ENCODE results near the gene FGD6. TPM values are rescaled to one million over a fixed set of nuclear protein-coding genes. Genes with fewer than 3 reads are reported as not detected.

Gene FGD6
- total and polyA plus RNA-seq, 7 experiments from 2014 or later = 0.35 to 8.6 (median 1.1) TPM

DNA sequence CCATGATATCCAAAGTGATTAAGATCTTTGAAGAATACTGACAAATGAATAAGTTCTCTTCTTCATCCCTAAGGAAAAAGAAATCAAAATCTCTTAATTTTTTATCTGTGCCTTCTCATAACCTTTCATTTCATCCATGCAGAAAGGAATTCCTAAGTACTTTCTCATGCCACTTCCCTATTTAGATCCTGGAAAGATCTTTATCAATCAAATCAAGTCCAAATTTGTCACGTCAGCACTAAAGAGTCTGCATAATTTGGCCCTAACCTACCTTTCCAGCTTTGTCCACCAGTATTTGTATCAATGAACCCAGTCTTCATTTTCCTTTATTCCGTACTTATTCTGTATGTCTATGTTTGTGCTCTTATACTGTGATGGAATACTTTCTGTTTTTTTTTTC lies 41.5 kb upstream of the FGD6 start:
- Histone ChIP-seq H3K27me3 (ENCODE audit: control insufficient read depth in 2 of 2, insufficient read depth in 2 of 2, low read length in 2 of 2) (no peaks in the 10 kb centered on the region), H3K27ac (ENCODE audit: low read depth, low read length) (no peak overlapping the region), H3K4me3 (ENCODE audit: low read length) (no peak overlapping the region), H3K9me3 (ENCODE audit: control insufficient read depth in 2 of 3, low read length in 3 of 3) (no peaks in the 10 kb centered on the region), H3K4me1 (ENCODE audit: control insufficient read depth in 2 of 2, insufficient read depth in 2 of 2, low read length in 2 of 2) (no peaks in the 10 kb centered on the region), H3K36me3 (ENCODE audit: control insufficient read depth in 2 of 3, insufficient read depth in 3 of 3, low read length in 3 of 3) (peaks cover 0 to 49% (median 15%) of the 10 kb centered on the region in 3 experiments)
- POLR2A ChIA-PET = no interaction called here
- Mint-ChIP-seq H3K27me3 (no peaks in the 10 kb centered on the region), H3K27ac (no peak overlapping the region), H3K36me3 (peaks cover 15 to 57% (median 27%) of the 10 kb centered on the region in 5 donors), H3K4me1 (peaks cover 0 to 13% (median 0%) of the 10 kb centered on the region in 7 donors), H3K9me3 (no peaks in the 10 kb centered on the region), H3K4me3 (no peak overlapping the region)
- no peak for DNase-seq
- intact Hi-C loops (cut with micrococcal nuclease) = no loop called here
- CTCF ChIA-PET = no interaction called here
- no peak for ATAC-seq

DNA sequence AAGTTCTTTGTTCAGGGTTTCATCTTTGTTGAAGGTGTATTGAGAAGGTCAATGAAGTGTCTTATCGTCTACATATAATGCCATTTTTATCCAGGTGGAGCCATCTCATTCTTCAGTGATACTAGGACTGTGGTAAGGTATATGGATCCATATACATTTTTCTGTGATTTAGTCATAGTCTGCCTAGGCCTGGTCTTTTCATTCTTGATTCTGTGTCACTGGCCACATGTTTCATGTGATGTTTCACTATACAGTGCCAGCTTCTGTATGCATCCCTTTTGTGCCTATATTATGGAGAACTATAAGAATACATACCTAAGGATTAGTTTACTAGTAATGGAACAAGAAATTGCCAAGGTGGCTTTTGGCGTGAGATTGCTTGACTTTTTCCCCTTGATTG lies 40.9 kb upstream of the FGD6 start:
- intact Hi-C loops (cut with micrococcal nuclease) = no loop called here
- H3K9me3 Mint-ChIP-seq = no peaks in the 10 kb centered on the region
- Histone ChIP-seq H3K27ac (ENCODE audit: low read depth, low read length) (no peak overlapping the region), H3K9me3 (ENCODE audit: control insufficient read depth in 2 of 3, low read length in 3 of 3) (no peaks in the 10 kb centered on the region), H3K4me3 (ENCODE audit: low read length) (no peak overlapping the region), H3K27me3 (ENCODE audit: control insufficient read depth in 2 of 2, insufficient read depth in 2 of 2, low read length in 2 of 2) (no peaks in the 10 kb centered on the region), H3K36me3 (ENCODE audit: control insufficient read depth in 2 of 3, insufficient read depth in 3 of 3, low read length in 3 of 3) (peaks cover 3 to 50% (median 15%) of the 10 kb centered on the region in 3 experiments), H3K4me1 (ENCODE audit: control insufficient read depth in 2 of 2, insufficient read depth in 2 of 2, low read length in 2 of 2) (no peaks in the 10 kb centered on the region)
- peaks cover 0 to 13% (median 0%) of the 10 kb centered on the region in 7 donors for H3K4me1 Mint-ChIP-seq
- ChIA-PET CTCF (no interaction called here), POLR2A (no interaction called here)
- no peaks in the 10 kb centered on the region for H3K27me3 Mint-ChIP-seq
- DNase-seq = no peak
- ATAC-seq = no peak
- H3K4me3 Mint-ChIP-seq = no peak overlapping the region
- peaks cover 15 to 57% (median 32%) of the 10 kb centered on the region in 5 donors for H3K36me3 Mint-ChIP-seq
- no peak overlapping the region for H3K27ac Mint-ChIP-seq

DNA sequence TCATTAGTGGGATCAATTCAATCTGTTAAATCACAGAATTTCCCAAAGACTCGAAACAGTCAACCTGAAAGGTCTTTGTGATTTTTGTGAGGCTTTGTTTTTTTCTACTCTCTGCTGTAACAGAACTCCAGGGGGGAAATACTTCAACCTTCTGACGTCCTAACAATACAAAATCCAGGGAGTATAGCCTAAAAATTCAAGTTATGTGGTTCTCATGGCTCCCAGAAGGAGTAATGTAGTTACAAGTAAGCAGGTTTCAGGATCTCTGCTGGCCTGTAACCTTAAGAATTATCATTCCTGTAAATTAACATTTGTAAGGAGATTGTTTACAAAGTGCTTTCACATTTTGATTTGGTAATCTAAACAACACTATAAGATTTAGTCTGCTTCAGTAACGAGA lies 40.3 kb upstream of the FGD6 start:
- H3K4me1 Mint-ChIP-seq = peaks cover 0 to 13% (median 0%) of the 10 kb centered on the region in 7 donors
- peaks cover 15 to 53% (median 35%) of the 10 kb centered on the region in 5 donors for H3K36me3 Mint-ChIP-seq
- H3K4me3 Mint-ChIP-seq = no peak overlapping the region
- POLR2A ChIA-PET = no interaction called here
- H3K27me3 Mint-ChIP-seq = no peaks in the 10 kb centered on the region
- intact Hi-C loops (cut with micrococcal nuclease) = no loop called here
- DNase-seq = no peak
- Histone ChIP-seq H3K27me3 (ENCODE audit: control insufficient read depth in 2 of 2, insufficient read depth in 2 of 2, low read length in 2 of 2) (no peaks in the 10 kb centered on the region), H3K27ac (ENCODE audit: low read depth, low read length) (no peak overlapping the region), H3K4me3 (ENCODE audit: low read length) (no peak overlapping the region), H3K4me1 (ENCODE audit: control insufficient read depth in 2 of 2, insufficient read depth in 2 of 2, low read length in 2 of 2) (no peaks in the 10 kb centered on the region), H3K9me3 (ENCODE audit: control insufficient read depth in 2 of 3, low read length in 3 of 3) (no peaks in the 10 kb centered on the region), H3K36me3 (ENCODE audit: control insufficient read depth in 2 of 3, insufficient read depth in 3 of 3, low read length in 3 of 3) (peaks cover 6 to 45% (median 15%) of the 10 kb centered on the region in 3 experiments)
- no peaks in the 10 kb centered on the region for H3K9me3 Mint-ChIP-seq
- no peak overlapping the region for H3K27ac Mint-ChIP-seq
- CTCF ChIA-PET = no interaction called here
- no peak for ATAC-seq

DNA sequence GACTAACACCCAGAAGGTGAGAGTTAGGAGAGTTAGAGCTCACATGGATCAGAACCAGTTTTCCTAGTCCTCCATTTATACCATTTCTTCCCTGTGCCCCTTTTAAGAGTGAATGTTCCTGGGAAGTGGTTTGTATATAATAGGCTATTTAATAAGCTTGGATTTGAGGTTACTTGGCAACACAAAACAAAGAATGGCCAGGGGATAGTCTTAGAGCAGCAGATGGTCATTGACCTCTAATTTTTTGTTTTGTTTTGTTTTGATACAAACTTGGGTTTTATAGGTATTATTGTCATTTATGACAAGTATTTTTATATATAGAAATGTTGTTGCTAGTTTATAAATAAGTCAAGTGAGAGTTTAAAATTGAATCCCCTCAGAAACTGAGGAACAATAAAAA lies 36.1 kb upstream of the FGD6 start:
- H3K9me3 ChIP-seq (ENCODE audit: control insufficient read depth in 2 of 3, low read length in 3 of 3) = no peaks in the 10 kb centered on the region
- Mint-ChIP-seq H3K9me3 (no peaks in the 10 kb centered on the region), H3K27me3 (no peaks in the 10 kb centered on the region), H3K36me3 (peaks cover 15 to 45% (median 33%) of the 10 kb centered on the region in 5 donors), H3K4me3 (no peak overlapping the region), H3K4me1 (peaks cover 2 to 20% (median 11%) of the 10 kb centered on the region in 7 donors), H3K27ac (no peak overlapping the region)
- ATAC-seq (no peak), DNase-seq (no peak)
- H3K36me3 ChIP-seq (ENCODE audit: control insufficient read depth in 2 of 3, insufficient read depth in 3 of 3, low read length in 3 of 3) = peaks cover 6 to 39% (median 15%) of the 10 kb centered on the region in 3 experiments
- ChIA-PET CTCF (no interaction called here), POLR2A (interaction anchor here (0.8 kb wide), 1 partner anchor 17 kb away, joined by 4 read pairs; no protein-coding TSS in a partner anchor)
- no peak overlapping the region for H3K4me3 ChIP-seq (ENCODE audit: low read length)
- no peaks in the 10 kb centered on the region for H3K27me3 ChIP-seq (ENCODE audit: control insufficient read depth in 2 of 2, insufficient read depth in 2 of 2, low read length in 2 of 2)
- H3K4me1 ChIP-seq (ENCODE audit: control insufficient read depth in 2 of 2, insufficient read depth in 2 of 2, low read length in 2 of 2) = no peaks in the 10 kb centered on the region
- H3K27ac ChIP-seq (ENCODE audit: low read depth, low read length) = no peak overlapping the region
- intact Hi-C loops (cut with micrococcal nuclease) = no loop called here

DNA sequence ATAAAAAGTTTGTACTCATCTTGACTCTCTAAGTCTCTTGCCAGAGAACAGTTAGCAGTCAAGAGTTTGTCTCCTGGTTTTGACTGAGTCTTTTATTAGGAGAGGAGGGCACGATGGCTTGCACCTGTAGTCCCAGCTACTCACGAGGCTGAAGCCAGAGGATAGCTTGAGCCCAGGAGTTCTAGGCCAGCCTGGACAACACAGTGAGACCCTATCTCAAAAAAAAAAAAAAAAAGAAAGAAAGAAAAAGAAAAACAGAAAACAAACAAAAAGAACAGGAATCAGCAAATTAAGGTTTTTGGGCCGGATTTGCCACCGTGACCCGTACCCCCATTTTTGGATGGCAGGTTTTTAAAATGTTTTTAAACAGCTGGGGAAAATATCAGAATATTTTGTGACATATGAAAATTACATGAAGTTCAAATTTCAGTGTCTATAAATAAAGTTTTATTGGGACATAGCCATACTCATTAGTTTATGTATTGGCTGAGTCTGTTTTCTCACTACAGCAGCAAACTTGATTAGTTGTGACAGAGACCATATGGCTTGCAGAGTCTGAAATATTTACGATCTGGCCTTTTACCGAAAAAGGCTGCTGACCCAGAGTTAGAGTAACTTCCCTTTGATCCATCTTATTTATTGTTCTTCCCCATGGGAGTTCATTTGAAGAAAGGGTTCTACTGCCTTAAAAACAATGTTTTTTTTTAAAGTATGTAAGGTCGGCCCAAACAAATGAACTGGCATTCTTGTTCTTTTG lies 31.5 kb upstream of the FGD6 start:
- Mint-ChIP-seq H3K4me3 (no peak overlapping the region), H3K27me3 (no peaks in the 10 kb centered on the region), H3K4me1 (peaks cover 11 to 52% (median 39%) of the 10 kb centered on the region in 7 donors), H3K36me3 (peaks cover 0 to 19% (median 16%) of the 10 kb centered on the region in 5 donors), H3K9me3 (no peaks in the 10 kb centered on the region), H3K27ac (peak overlapping the region in 1 of 9 donors; percentile 68)
- H3K27ac ChIP-seq (ENCODE audit: low read depth, low read length) = no peak overlapping the region
- no peaks in the 10 kb centered on the region for H3K4me1 ChIP-seq (ENCODE audit: control insufficient read depth in 2 of 2, insufficient read depth in 2 of 2, low read length in 2 of 2)
- H3K27me3 ChIP-seq (ENCODE audit: control insufficient read depth in 2 of 2, insufficient read depth in 2 of 2, low read length in 2 of 2) = no peaks in the 10 kb centered on the region
- intact Hi-C loops (cut with micrococcal nuclease) = no loop called here
- H3K9me3 ChIP-seq (ENCODE audit: control insufficient read depth in 2 of 3, low read length in 3 of 3) = no peaks in the 10 kb centered on the region
- H3K36me3 ChIP-seq (ENCODE audit: control insufficient read depth in 2 of 3, insufficient read depth in 3 of 3, low read length in 3 of 3) = peaks cover 0 to 6% (median 5%) of the 10 kb centered on the region in 3 experiments
- CTCF ChIA-PET = no interaction called here
- ATAC-seq = no peak
- no peak for DNase-seq
- POLR2A ChIA-PET = no interaction called here
- H3K4me3 ChIP-seq (ENCODE audit: low read length) = no peak overlapping the region

DNA sequence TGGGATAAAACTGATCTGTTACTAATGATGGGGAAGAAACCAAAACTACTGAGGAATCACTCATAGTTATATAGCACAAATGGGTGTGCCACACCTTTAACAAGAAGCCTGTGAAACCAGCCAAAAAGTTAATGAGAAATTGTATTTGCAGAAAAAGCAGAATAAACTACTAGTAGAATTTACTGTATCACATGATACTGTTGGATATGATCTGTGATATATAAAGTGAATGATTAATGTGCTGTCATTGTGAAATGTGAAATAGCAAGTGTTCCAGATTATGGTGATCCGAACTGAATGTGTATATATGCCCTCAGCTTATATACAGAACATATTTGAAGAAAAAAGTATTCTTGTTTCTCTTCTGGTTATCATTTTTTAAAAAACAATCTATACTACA lies 30.8 kb upstream of the FGD6 start:
- Mint-ChIP-seq H3K27me3 (no peaks in the 10 kb centered on the region), H3K4me3 (no peak overlapping the region), H3K27ac (peak overlapping the region in 1 of 9 donors; percentile 68), H3K9me3 (no peaks in the 10 kb centered on the region), H3K4me1 (peaks cover 11 to 57% (median 39%) of the 10 kb centered on the region in 7 donors), H3K36me3 (peaks cover 0 to 22% (median 10%) of the 10 kb centered on the region in 5 donors)
- H3K9me3 ChIP-seq (ENCODE audit: control insufficient read depth in 2 of 3, low read length in 3 of 3) = no peaks in the 10 kb centered on the region
- H3K4me1 ChIP-seq (ENCODE audit: control insufficient read depth in 2 of 2, insufficient read depth in 2 of 2, low read length in 2 of 2) = no peaks in the 10 kb centered on the region
- no peak overlapping the region for H3K27ac ChIP-seq (ENCODE audit: low read depth, low read length)
- POLR2A ChIA-PET = no interaction called here
- DNase-seq (no peak), ATAC-seq (no peak)
- intact Hi-C loops (cut with micrococcal nuclease) = no loop called here
- CTCF ChIA-PET = no interaction called here
- no peak overlapping the region for H3K4me3 ChIP-seq (ENCODE audit: low read length)
- peaks cover 0 to 3% (median under 1%) of the 10 kb centered on the region in 3 experiments for H3K36me3 ChIP-seq (ENCODE audit: control insufficient read depth in 2 of 3, insufficient read depth in 3 of 3, low read length in 3 of 3)
- no peaks in the 10 kb centered on the region for H3K27me3 ChIP-seq (ENCODE audit: control insufficient read depth in 2 of 2, insufficient read depth in 2 of 2, low read length in 2 of 2)

DNA sequence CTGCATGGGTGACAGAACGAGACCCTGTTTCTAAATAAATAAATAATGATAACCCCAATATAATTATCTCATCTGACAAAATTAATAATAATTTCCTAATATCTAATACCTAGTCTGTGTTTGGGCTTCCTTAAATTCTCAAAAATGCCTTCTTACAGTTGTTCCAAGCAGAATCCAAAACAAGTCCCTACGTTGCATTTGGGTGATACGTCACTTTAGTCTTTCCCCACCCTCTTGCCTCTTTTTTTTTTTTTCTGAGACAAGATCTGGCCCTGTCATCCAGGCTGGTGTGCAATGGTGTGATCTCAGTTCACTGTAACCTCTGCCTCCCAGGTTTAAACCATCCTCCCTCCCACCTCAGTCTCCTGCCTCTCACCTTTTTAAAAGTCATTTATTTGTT lies 27.1 kb upstream of the FGD6 start:
- ChIA-PET POLR2A (no interaction called here), CTCF (no interaction called here)
- no peak overlapping the region for H3K27ac Mint-ChIP-seq
- no peak overlapping the region for H3K4me3 ChIP-seq (ENCODE audit: low read length)
- no peaks in the 10 kb centered on the region for H3K9me3 ChIP-seq (ENCODE audit: control insufficient read depth in 2 of 3, low read length in 3 of 3)
- no peak for DNase-seq
- H3K4me3 Mint-ChIP-seq = no peak overlapping the region
- no peaks in the 10 kb centered on the region for H3K27me3 ChIP-seq (ENCODE audit: control insufficient read depth in 2 of 2, insufficient read depth in 2 of 2, low read length in 2 of 2)
- no peaks in the 10 kb centered on the region for H3K27me3 Mint-ChIP-seq
- no peaks in the 10 kb centered on the region for H3K36me3 ChIP-seq (ENCODE audit: control insufficient read depth in 2 of 3, insufficient read depth in 3 of 3, low read length in 3 of 3)
- no peaks in the 10 kb centered on the region for H3K9me3 Mint-ChIP-seq
- H3K36me3 Mint-ChIP-seq = peaks cover 0 to 22% (median 10%) of the 10 kb centered on the region in 5 donors
- H3K4me1 ChIP-seq (ENCODE audit: control insufficient read depth in 2 of 2, insufficient read depth in 2 of 2, low read length in 2 of 2) = no peaks in the 10 kb centered on the region
- no peak for ATAC-seq
- H3K27ac ChIP-seq (ENCODE audit: low read depth, low read length) = no peak overlapping the region
- peaks cover 12 to 48% (median 43%) of the 10 kb centered on the region in 7 donors for H3K4me1 Mint-ChIP-seq
- intact Hi-C loops (cut with micrococcal nuclease) = no loop called here

Measured in naive thymus-derived CD4-positive, alpha-beta T cell (primary cell).